C4-2B (cell line): ENCODE measurements around the gene KLHL9.

Experiments
- ZFX ChIP-seq: fragments of 450-650 bp; IDR thresholded peaks from 2 replicates; pipeline ENCODE4 v1.6.1; 2017
- TF ChIP-seq, protein P1 (sequence below): fragments of 450-650 bp; conservative IDR thresholded peaks from 2 replicates; pipeline ENCODE4 v1.5.1; 2017; ENCODE audit warnings: mild to moderate bottlenecking

GRCh38 chr9:21286659-21287058 lies 48.5 kb downstream of the KLHL9 start:
- TF ChIP-seq, protein P1, sequence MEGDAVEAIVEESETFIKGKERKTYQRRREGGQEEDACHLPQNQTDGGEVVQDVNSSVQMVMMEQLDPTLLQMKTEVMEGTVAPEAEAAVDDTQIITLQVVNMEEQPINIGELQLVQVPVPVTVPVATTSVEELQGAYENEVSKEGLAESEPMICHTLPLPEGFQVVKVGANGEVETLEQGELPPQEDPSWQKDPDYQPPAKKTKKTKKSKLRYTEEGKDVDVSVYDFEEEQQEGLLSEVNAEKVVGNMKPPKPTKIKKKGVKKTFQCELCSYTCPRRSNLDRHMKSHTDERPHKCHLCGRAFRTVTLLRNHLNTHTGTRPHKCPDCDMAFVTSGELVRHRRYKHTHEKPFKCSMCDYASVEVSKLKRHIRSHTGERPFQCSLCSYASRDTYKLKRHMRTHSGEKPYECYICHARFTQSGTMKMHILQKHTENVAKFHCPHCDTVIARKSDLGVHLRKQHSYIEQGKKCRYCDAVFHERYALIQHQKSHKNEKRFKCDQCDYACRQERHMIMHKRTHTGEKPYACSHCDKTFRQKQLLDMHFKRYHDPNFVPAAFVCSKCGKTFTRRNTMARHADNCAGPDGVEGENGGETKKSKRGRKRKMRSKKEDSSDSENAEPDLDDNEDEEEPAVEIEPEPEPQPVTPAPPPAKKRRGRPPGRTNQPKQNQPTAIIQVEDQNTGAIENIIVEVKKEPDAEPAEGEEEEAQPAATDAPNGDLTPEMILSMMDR, result no peak
- TF ChIP-seq ZFX, result no peak
